Upper lobe of left lung (tissue), 6 donors: Measurements from ENCODE around the gene COL23A1. TPM values are rescaled to one million over a fixed set of nuclear protein-coding genes. Genes with fewer than 3 reads are reported as not detected.

Source experiments
- ATAC-seq, 2 donors: fragments of 200-7000 bp; cut with Tn5 transposase; one replicate each; pipeline ENCODE4 v1.9.1; 2022; ENCODE audit warnings: mild to moderate bottlenecking in 2 of 2, moderate library complexity in 2 of 2; ENCODE audit not compliant: low FRiP score in 2 of 2
- DNase-seq, 2 donors: peaks; one replicate each; pipeline ENCODE4 v3.0.0-alpha.2; 2019 to 2020
- H3K27ac ChIP-seq, 4 donors: fragments of 200-600 bp; sonication (generic); one replicate each; pipeline ENCODE4 v1.5.1; 2016 to 2019
- H3K27me3 ChIP-seq, 4 donors: fragments of 200-600 bp; sonication (generic); one replicate each; pipeline ENCODE4 v1.5.1; 2017 to 2019
- H3K36me3 ChIP-seq, 4 donors: fragments of 200-600 bp; sonication (generic); one replicate each; pipeline ENCODE4 v1.5.1; 2016 to 2019
- H3K4me1 ChIP-seq, 4 donors: fragments of 200-600 bp; sonication (generic); one replicate each; pipeline ENCODE4 v1.5.1; 2018 to 2019
- H3K4me3 ChIP-seq, 4 donors: fragments of 200-600 bp; sonication (generic); one replicate each; pipeline ENCODE4 v1.5.1; 2017 to 2019; ENCODE audit warnings: mild to moderate bottlenecking in 2 of 4, moderate library complexity in 1 of 4
- H3K9me3 ChIP-seq, 4 donors: fragments of 200-600 bp; sonication (generic); one replicate each; pipeline ENCODE4 v1.5.1; 2018 to 2019
- CTCF ChIP-seq, 6 experiments: fragments of 450-650 bp in 4 of 6; fragments of 200-600 bp in 2 of 6; sonication (generic) in 2 of 6; IDR thresholded peaks; one replicate each; pipeline ENCODE4 v1.5.1; 2016 to 2019; ENCODE audit warnings: antibody characterized with exemption in 6 of 6
- EP300 ChIP-seq, 4 donors: sonication (generic); formaldehyde crosslinking; IDR thresholded peaks; one replicate each; pipeline ENCODE4 v1.5.1; 2017; ENCODE audit warnings: antibody characterized with exemption in 4 of 4, control low read depth in 2 of 4
- POLR2A ChIP-seq, 4 donors: fragments of 450-650 bp; IDR thresholded peaks; one replicate each; pipeline ENCODE4 v1.5.1; 2016 to 2017; ENCODE audit warnings: antibody characterized with exemption in 4 of 4, mild to moderate bottlenecking in 2 of 4
- POLR2AphosphoS5 ChIP-seq, 2 donors: sonication (generic); formaldehyde crosslinking; IDR thresholded peaks; one replicate each; pipeline ENCODE4 v1.5.1; 2017; ENCODE audit warnings: antibody characterized with exemption in 2 of 2
- WGBS, 2 donors: methylation state at CpG; one replicate each; pipeline ENCODE4 v1.1.5; 2017 to 2018; 5-methylcytosine and 5-hydroxymethylcytosine counted together
- total RNA-seq, 6 donors: library from RNA; depleted of rRNA in 4 of 6; stranded (reverse); fragments of >200 nt in 4 of 6; gene quantifications; one replicate each; pipeline versions ENCODE4 v1.1.0 to v1.2.1, GENCODE V29; 2016 to 2021
- donor health status: DM: no; HTN: no; CAD: no; lungs with moderate emphysema.
- donor health status: DM: no; HTN: yes; CAD: no; lungs with severe emphysema.

Gene COL23A1
- total RNA-seq, 6 donors from 2014 or later, result 0.61 to 3.1 (median 1.5) TPM

- Histone ChIP-seq H3K27ac (no peak overlapping the region), H3K4me3 (no peak overlapping the region), H3K4me1 (peaks cover 0 to 2% (median 0%) of the 10 kb centered on the region in 4 donors), H3K36me3 (no peaks in the 10 kb centered on the region), H3K9me3 (no peaks in the 10 kb centered on the region), H3K27me3 (no peaks in the 10 kb centered on the region)
- DNase-seq (peak in 1 of 2 donors; percentile 64), ATAC-seq (no peak)
- TF ChIP-seq CTCF (IDR thresholded peaks at IDR 0.05) (no peak), EP300 (IDR thresholded peaks at IDR 0.05) (no peak), POLR2A (IDR thresholded peaks at IDR 0.05) (no peak), POLR2AphosphoS5 (IDR thresholded peaks at IDR 0.05) (no peak)
- WGBS, 2 donors, result 91 to 94% methylated on average over 15 to 22 of the region's 22 CpGs
These were observed 45.9 kb downstream of the COL23A1 start for GRCh38 chr5:178544166-178544834.

GRCh38 chr5:178542455-178542854 lies 47.7 kb downstream of the COL23A1 start:
- Histone ChIP-seq H3K27me3 (no peaks in the 10 kb centered on the region), H3K9me3 (no peaks in the 10 kb centered on the region), H3K27ac (no peak overlapping the region), H3K4me3 (no peak overlapping the region), H3K4me1 (peaks cover 0 to 2% (median 0%) of the 10 kb centered on the region in 4 donors), H3K36me3 (no peaks in the 10 kb centered on the region)
- DNase-seq (no peak), ATAC-seq (no peak)
- TF ChIP-seq POLR2A (IDR thresholded peaks at IDR 0.05) (no peak), CTCF (IDR thresholded peaks at IDR 0.05) (no peak), EP300 (IDR thresholded peaks at IDR 0.05) (no peak), POLR2AphosphoS5 (IDR thresholded peaks at IDR 0.05) (no peak)
- WGBS, 2 donors, result 58% methylated on average over 7 of the region's 7 CpGs

- 93 to 94% methylated on average over 6 of the region's 6 CpGs for WGBS, 2 donors
- Histone ChIP-seq H3K27me3 (no peaks in the 10 kb centered on the region), H3K9me3 (no peaks in the 10 kb centered on the region), H3K4me1 (peaks cover 0 to 2% (median 0%) of the 10 kb centered on the region in 4 donors), H3K27ac (no peak overlapping the region), H3K4me3 (no peak overlapping the region), H3K36me3 (no peaks in the 10 kb centered on the region)
- DNase-seq (no peak), ATAC-seq (no peak)
- no peak for TF ChIP-seq POLR2A (IDR thresholded peaks at IDR 0.05)
- TF ChIP-seq EP300 (IDR thresholded peaks at IDR 0.05), result no peak
- no peak for TF ChIP-seq CTCF (IDR thresholded peaks at IDR 0.05)
- TF ChIP-seq POLR2AphosphoS5 (IDR thresholded peaks at IDR 0.05), result no peak
These were observed 49.7 kb downstream of the COL23A1 start for GRCh38 chr5:178540526-178540925.

GRCh38 chr5:178538741-178539229 lies 51.4 kb downstream of the COL23A1 start:
- WGBS, 2 donors, result 45 to 71% methylated on average over 7 of the region's 7 CpGs
- Histone ChIP-seq H3K27me3 (no peaks in the 10 kb centered on the region), H3K27ac (peak overlapping the region in 1 of 4 donors; percentile 32), H3K9me3 (no peaks in the 10 kb centered on the region), H3K36me3 (no peaks in the 10 kb centered on the region), H3K4me1 (peaks cover 0 to 2% (median 0%) of the 10 kb centered on the region in 4 donors), H3K4me3 (no peak overlapping the region)
- TF ChIP-seq POLR2AphosphoS5 (IDR thresholded peaks at IDR 0.05) (no peak), EP300 (IDR thresholded peaks at IDR 0.05) (no peak)
- DNase-seq, result no peak
- no peak for ATAC-seq

GRCh38 chr5:178537467-178538371 lies 52.5 kb downstream of the COL23A1 start:
- no peak overlapping the region for H3K27ac ChIP-seq
- peak in 1 of 2 donors; percentile 5 for ATAC-seq
- WGBS, 2 donors, result 81 to 85% methylated on average over 31 of the region's 31 CpGs
- H3K27me3 ChIP-seq, result no peaks in the 10 kb centered on the region
- H3K36me3 ChIP-seq, result no peaks in the 10 kb centered on the region
- H3K4me1 ChIP-seq, result peaks cover 0 to 2% (median 0%) of the 10 kb centered on the region in 4 donors
- H3K9me3 ChIP-seq, result no peaks in the 10 kb centered on the region
- TF ChIP-seq POLR2A (IDR thresholded peaks at IDR 0.05) (no peak), POLR2AphosphoS5 (IDR thresholded peaks at IDR 0.05) (no peak), CTCF (IDR thresholded peaks at IDR 0.05) (no peak), EP300 (IDR thresholded peaks at IDR 0.05) (no peak)
- no peak for DNase-seq
- no peak overlapping the region for H3K4me3 ChIP-seq
